Measurements from ENCODE around the gene CES2.
A peak's percentile ranks its signal among the peaks of the same experiment; 100 is the strongest.

CES2 gene

GRCh38 chr16:66947302-66948065, 12.2 kb downstream of the CES2 start:
- peak; percentile 89 for TF ChIP-seq CTCF (IDR thresholded peaks at IDR 0.05)
- Histone ChIP-seq H3K36me3 (peaks cover 16% of the 10 kb centered on the region), H3K27me3 (peaks cover 61% of the 10 kb centered on the region), H3K27ac (peak overlapping the region; percentile 6), H3K4me1 (ENCODE audit: control insufficient read depth in 1 of 2, insufficient read depth in 1 of 2, low read depth in 1 of 2, low read length in 1 of 2) (peaks cover 18 to 21% of the 10 kb centered on the region in 2 experiments), H3K9me3 (no peaks in the 10 kb centered on the region), H3K4me3 (ENCODE audit: low read depth in 1 of 2, low read length in 1 of 2) (peak overlapping the region; percentile 42 to 61)

- H3K9me3 ChIP-seq = no peaks in the 10 kb centered on the region
- H3K4me3 ChIP-seq (ENCODE audit: low read depth in 1 of 2, low read length in 1 of 2) = peak overlapping the region; percentile 42 to 61
- H3K4me1 ChIP-seq (ENCODE audit: control insufficient read depth in 1 of 2, insufficient read depth in 1 of 2, low read depth in 1 of 2, low read length in 1 of 2) = peaks cover 18 to 21% of the 10 kb centered on the region in 2 experiments
- peaks cover 8% of the 10 kb centered on the region for H3K36me3 ChIP-seq
- no peak overlapping the region for H3K27ac ChIP-seq
- H3K27me3 ChIP-seq = peaks cover 69% of the 10 kb centered on the region
- TF ChIP-seq CTCF (IDR thresholded peaks at IDR 0.05) = no peak
These were observed 13.0 kb downstream of the CES2 start for GRCh38 chr16:66948134-66948836.

GRCh38 chr16:66948837-66949225, 13.5 kb downstream of the CES2 start:
- TF ChIP-seq CTCF (IDR thresholded peaks at IDR 0.05) = no peak
- Histone ChIP-seq H3K27ac (no peak overlapping the region), H3K9me3 (no peaks in the 10 kb centered on the region), H3K4me1 (ENCODE audit: control insufficient read depth in 1 of 2, insufficient read depth in 1 of 2, low read depth in 1 of 2, low read length in 1 of 2) (peaks cover 18 to 21% of the 10 kb centered on the region in 2 experiments), H3K36me3 (peaks cover 2% of the 10 kb centered on the region), H3K27me3 (peaks cover 75% of the 10 kb centered on the region), H3K4me3 (ENCODE audit: low read depth in 1 of 2, low read length in 1 of 2) (peak overlapping the region in 1 of 2 experiments; percentile 61)

GRCh38 chr16:66949472-66949871, 14.2 kb downstream of the CES2 start:
- no peak for TF ChIP-seq CTCF (IDR thresholded peaks at IDR 0.05)
- Histone ChIP-seq H3K4me1 (ENCODE audit: control insufficient read depth in 1 of 2, insufficient read depth in 1 of 2, low read depth in 1 of 2, low read length in 1 of 2) (peaks cover 18 to 21% of the 10 kb centered on the region in 2 experiments), H3K36me3 (no peaks in the 10 kb centered on the region), H3K27ac (no peak overlapping the region), H3K4me3 (ENCODE audit: low read depth in 1 of 2, low read length in 1 of 2) (no peak overlapping the region), H3K27me3 (peaks cover 77% of the 10 kb centered on the region), H3K9me3 (no peaks in the 10 kb centered on the region)

- Histone ChIP-seq H3K27me3 (peaks cover 77% of the 10 kb centered on the region), H3K4me3 (ENCODE audit: low read depth in 1 of 2, low read length in 1 of 2) (no peak overlapping the region), H3K27ac (no peak overlapping the region), H3K36me3 (no peaks in the 10 kb centered on the region), H3K4me1 (ENCODE audit: control insufficient read depth in 1 of 2, insufficient read depth in 1 of 2, low read depth in 1 of 2, low read length in 1 of 2) (peaks cover 18 to 21% of the 10 kb centered on the region in 2 experiments), H3K9me3 (no peaks in the 10 kb centered on the region)
- TF ChIP-seq CTCF (IDR thresholded peaks at IDR 0.05) = no peak
These were observed 15.1 kb downstream of the CES2 start for GRCh38 chr16:66950437-66950836.
